Pancreas (tissue), 10 donors: ENCODE measurements around the gene AMER3. TPM values are rescaled to one million over a fixed set of nuclear protein-coding genes. Genes with fewer than 3 reads are reported as not detected.

Source experiments
- ATAC-seq, 4 donors: fragments of 200-7000 bp; cut with Tn5 transposase; one replicate each; pipeline versions ENCODE4 v1.8.0 to v1.9.1; 2020; ENCODE audit warnings: mild to moderate bottlenecking in 4 of 4, moderate library complexity in 4 of 4
- DNase-seq, 6 donors: peaks; one replicate each; pipeline ENCODE4 v3.0.0-alpha.2; 2020
- FAIRE-seq: peaks from 2 replicates; lab custom pipeline; 2012; peaks lifted over from hg19 to GRCh38; lab: Jason Lieb, UNC
- H3K27ac ChIP-seq, 4 donors: fragments of 200-600 bp; sonication (generic); 1 replicate in 3 of 4; 2 replicates in 1 of 4; pipeline versions ENCODE4 v1.5.0 to v1.8.0; 2020
- H3K27me3 ChIP-seq, 4 donors: fragments of 200-600 bp; one replicate each; pipeline ENCODE4 v1.8.0; 2021
- H3K36me3 ChIP-seq, 3 donors: fragments of 200-600 bp; sonication (generic) in 1 of 3; one replicate each; pipeline versions ENCODE4 v1.5.0 to v1.8.0; 2020 to 2021
- H3K4me1 ChIP-seq, 3 donors: fragments of 200-600 bp; one replicate each; pipeline ENCODE4 v1.8.0; 2021
- H3K4me3 ChIP-seq, 4 donors: fragments of 200-600 bp; sonication (generic) in 2 of 4; one replicate each; pipeline versions ENCODE4 v1.5.0 to v1.8.0; 2020 to 2021
- H3K9me3 ChIP-seq, 4 donors: fragments of 200-600 bp; one replicate each; pipeline ENCODE4 v1.8.0; 2021
- WGBS, 2 donors: extraction: QIAGEN DNeasy Blood & Tissue Kit; methylation state at CpG; one replicate each; pipeline ENCODE4 v1.1.7; 2013; 5-methylcytosine and 5-hydroxymethylcytosine counted together
- intact Hi-C, 3 donors: fragments of 100-400 bp; cut with DNase I; formaldehyde crosslinking; loops; one replicate each; pipeline versions ENCODE4 v1.11.1 to v1.14.2; 2022
- polyA plus RNA-seq, 2 donors: library from polyadenylated mRNA; stranded (reverse); fragments of 200-250 nt; gene quantifications; one replicate each; pipeline ENCODE4 v1.2.3, GENCODE V29; 2013
- total RNA-seq, 6 donors: library from RNA; stranded (reverse); fragmentation: NEBNext Ultra II Directional in 4 of 6; extraction: Animal tissue kit (Norgen Biotek cat#: 25700) in 4 of 6; gene quantifications; one replicate each; pipeline versions ENCODE4 v1.2.1 to v1.2.4, GENCODE V29; 2021 to 2023
- TF ChIP-seq, protein P1 (sequence below), 4 donors: fragments of 200-600 bp; sonication (generic) in 3 of 4; IDR thresholded peaks; one replicate each; pipeline versions ENCODE4 v1.5.0 to v1.8.0; 2021; ENCODE audit warnings: antibody characterized with exemption in 4 of 4
- donor health status: healthy with polysubstance abuse.
- donor health status: DM: no; HTN: no; CAD: no; lungs with moderate emphysema.
- donor health status: DM: no; HTN: no; CAD: no.
- donor health status: control.
- donor health status: control.
- donor health status: Bipolar disorder and iron deficiency.
- donor health status: DM: yes; HTN: yes; CAD: no.
- donor health status: DM: no; HTN: no; CAD: no.
- donor health status: DM: no; HTN: no; CAD: no.
- donor health status: DM: yes; HTN: yes; CAD: no.

Gene AMER3
- total and polyA plus RNA-seq, 8 donors = 0.25 to 2.1 (median 0.74) TPM

DNA sequence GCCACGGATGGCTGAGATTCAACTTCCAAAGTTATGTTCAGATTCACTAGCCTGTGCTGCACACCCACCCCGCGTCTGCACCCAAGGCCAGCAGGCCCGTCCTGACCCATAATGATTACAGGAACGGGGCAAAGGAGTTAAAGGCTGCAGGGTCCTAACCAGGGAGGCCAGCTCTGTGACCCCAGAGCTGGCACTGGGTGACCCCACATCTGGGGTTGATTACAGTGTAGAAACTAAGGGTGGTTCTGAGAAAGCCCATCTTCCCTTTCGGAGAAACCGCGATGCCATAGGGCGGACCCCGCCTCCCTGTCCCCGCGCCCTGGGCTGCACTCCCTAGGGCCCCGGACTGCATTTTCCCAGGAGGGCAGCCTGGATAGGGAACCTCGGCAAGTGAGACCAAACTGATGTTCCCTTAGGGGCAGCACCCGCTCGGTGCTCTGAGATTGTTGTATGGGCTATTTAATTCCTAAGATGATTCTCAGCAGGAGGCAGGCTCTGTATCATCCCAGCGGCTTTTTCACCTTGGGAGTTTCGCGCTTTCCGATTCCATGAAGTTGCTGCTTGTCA lies 28.6 kb upstream of the AMER3 start:
- peak overlapping the region in 3 of 4 donors; percentile 40 to 69 (median 42) for H3K4me3 ChIP-seq
- TF ChIP-seq, protein P1, sequence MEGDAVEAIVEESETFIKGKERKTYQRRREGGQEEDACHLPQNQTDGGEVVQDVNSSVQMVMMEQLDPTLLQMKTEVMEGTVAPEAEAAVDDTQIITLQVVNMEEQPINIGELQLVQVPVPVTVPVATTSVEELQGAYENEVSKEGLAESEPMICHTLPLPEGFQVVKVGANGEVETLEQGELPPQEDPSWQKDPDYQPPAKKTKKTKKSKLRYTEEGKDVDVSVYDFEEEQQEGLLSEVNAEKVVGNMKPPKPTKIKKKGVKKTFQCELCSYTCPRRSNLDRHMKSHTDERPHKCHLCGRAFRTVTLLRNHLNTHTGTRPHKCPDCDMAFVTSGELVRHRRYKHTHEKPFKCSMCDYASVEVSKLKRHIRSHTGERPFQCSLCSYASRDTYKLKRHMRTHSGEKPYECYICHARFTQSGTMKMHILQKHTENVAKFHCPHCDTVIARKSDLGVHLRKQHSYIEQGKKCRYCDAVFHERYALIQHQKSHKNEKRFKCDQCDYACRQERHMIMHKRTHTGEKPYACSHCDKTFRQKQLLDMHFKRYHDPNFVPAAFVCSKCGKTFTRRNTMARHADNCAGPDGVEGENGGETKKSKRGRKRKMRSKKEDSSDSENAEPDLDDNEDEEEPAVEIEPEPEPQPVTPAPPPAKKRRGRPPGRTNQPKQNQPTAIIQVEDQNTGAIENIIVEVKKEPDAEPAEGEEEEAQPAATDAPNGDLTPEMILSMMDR (IDR thresholded peaks at IDR 0.05) = no peak
- 9 to 10% methylated on average over 20 of the region's 20 CpGs for WGBS, 2 donors
- H3K4me1 ChIP-seq = peaks cover 0 to 8% (median 8%) of the 10 kb centered on the region in 3 donors
- peak in 2 of 6 donors; percentile 16 to 63 for DNase-seq
- intact Hi-C loops = no loop called here
- H3K27me3 ChIP-seq = no peaks in the 10 kb centered on the region
- H3K27ac ChIP-seq = peak overlapping the region in 3 of 4 donors; percentile 69 to 85 (median 84)
- no peaks in the 10 kb centered on the region for H3K36me3 ChIP-seq
- no peaks in the 10 kb centered on the region for H3K9me3 ChIP-seq
- peak; percentile 2 to 31 (median 8) for ATAC-seq
- no peak for FAIRE-seq

DNA sequence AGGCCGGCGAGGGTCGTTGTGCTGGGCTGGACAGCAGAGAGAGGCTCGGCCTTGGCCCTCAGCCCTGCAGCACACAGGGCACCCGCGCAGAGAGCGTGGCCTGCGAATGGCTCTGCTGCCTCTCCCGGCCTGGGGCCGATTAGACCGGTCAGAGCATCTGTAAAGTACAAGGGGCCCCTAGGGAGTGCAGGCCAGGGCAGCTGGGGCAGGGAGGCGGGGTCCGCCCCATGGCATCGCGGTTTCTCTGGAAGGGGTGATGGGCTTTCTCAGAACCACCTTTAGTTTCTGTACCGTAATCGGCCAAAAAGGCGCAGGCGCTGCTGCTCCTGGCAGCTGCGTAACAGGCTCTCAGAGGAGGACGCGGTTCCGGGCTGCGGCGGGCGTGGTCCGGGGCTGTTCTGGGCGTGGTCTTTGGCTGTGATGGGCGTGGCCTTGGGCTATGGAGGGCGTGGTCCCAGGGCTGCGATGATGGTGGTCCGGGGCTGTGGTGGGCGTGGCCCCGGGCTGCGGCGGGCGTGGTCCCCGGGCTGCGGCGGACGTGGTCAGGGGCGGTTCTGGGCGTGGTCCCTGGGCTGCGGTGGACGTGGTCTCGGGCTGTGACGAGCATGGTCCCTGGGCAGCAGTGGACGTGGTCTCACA lies 27.9 kb upstream of the AMER3 start:
- 0 to 1% methylated on average over 39 to 48 of the region's 48 CpGs for WGBS, 2 donors
- intact Hi-C loops = no loop called here

DNA sequence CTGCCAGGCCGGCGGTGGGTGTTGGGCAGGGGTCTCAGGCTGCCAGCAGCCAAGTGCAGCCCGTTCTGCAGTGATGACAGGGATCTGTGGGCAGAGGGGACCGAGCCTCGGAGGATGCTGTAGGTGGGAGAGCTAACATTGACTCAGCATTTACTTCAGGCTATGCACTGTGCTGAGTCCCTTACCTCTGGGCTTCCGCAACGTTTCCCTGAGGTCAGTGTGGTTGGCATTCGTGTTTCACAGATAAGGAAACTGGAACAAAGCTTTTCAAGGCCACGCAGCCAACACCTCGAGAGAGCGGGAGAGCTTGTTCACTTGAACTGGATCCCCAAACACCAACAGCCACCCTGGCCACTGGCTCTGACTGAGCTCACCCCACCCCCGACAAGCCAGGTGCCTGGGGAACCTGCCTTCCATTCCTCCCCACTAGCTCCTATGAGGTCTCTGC lies 27.3 kb upstream of the AMER3 start:
- TF ChIP-seq, protein P1 (IDR thresholded peaks at IDR 0.05) = no peak
- intact Hi-C loops = no loop called here
- Histone ChIP-seq H3K4me1 (peaks cover 0 to 8% (median 8%) of the 10 kb centered on the region in 3 donors), H3K27me3 (no peaks in the 10 kb centered on the region), H3K27ac (peak overlapping the region; percentile 69 to 85 (median 78)), H3K36me3 (no peaks in the 10 kb centered on the region), H3K4me3 (peak overlapping the region in 3 of 4 donors; percentile 40 to 69 (median 42)), H3K9me3 (no peaks in the 10 kb centered on the region)
- peak in 5 of 6 donors; percentile 63 to 81 (median 78) for DNase-seq
- 1 to 4% methylated on average over 12 of the region's 12 CpGs for WGBS, 2 donors
- ATAC-seq = peak; percentile 79 to 84 (median 82)
- no peak for FAIRE-seq

More for the DNA sequence above, 27.9 kb upstream of the AMER3 start:
- ATAC-seq = peak; percentile 92 to 96 (median 93)
- H3K4me1 ChIP-seq = peaks cover 0 to 8% (median 8%) of the 10 kb centered on the region in 3 donors
- no peak for FAIRE-seq
- H3K9me3 ChIP-seq = no peaks in the 10 kb centered on the region
- DNase-seq = peak; percentile 79 to 94 (median 88)
- H3K27me3 ChIP-seq = no peaks in the 10 kb centered on the region
- H3K4me3 ChIP-seq = peak overlapping the region; percentile 27 to 69 (median 41)
- H3K36me3 ChIP-seq = no peaks in the 10 kb centered on the region
- H3K27ac ChIP-seq = peak overlapping the region; percentile 69 to 85 (median 78)
- TF ChIP-seq, protein P1 (IDR thresholded peaks at IDR 0.05) = no peak

- H3K27me3 ChIP-seq = no peaks in the 10 kb centered on the region
- no peaks in the 10 kb centered on the region for H3K36me3 ChIP-seq
- FAIRE-seq = no peak
- peaks cover 0 to 8% (median 8%) of the 10 kb centered on the region in 3 donors for H3K4me1 ChIP-seq
- peak within 1 kb of the TSS in 3 of 4 donors; percentile 40 to 69 (median 42) for H3K4me3 ChIP-seq
- H3K9me3 ChIP-seq = no peaks in the 10 kb centered on the region
- 76 to 77% methylated on average over 8 of the region's 8 CpGs for WGBS, 2 donors
- DNase-seq = peak in 1 of 6 donors; percentile 68
- ATAC-seq = no peak
- TF ChIP-seq, protein P1 (IDR thresholded peaks at IDR 0.05) = no peak
- H3K27ac ChIP-seq = peak within 1 kb of the TSS; percentile 69 to 85 (median 78)
- intact Hi-C loops = no loop called here
These were observed 26.6 kb upstream of the AMER3 start, which contains the start of gene GPR148 for GRCh38 chr2:130728549-130729316. GPR148 (plus strand) TSS chr2:130729070; CDS start chr2:130729152, 82 bp downstream.
